Peyer's patch (tissue), 4 donors: Measurements from ENCODE around the gene OPRD1.

Source experiments
- CTCF ChIP-seq, 6 experiments: fragments of 450-650 bp in 4 of 6; fragments of 200-600 bp in 2 of 6; sonication (generic) in 1 of 6; IDR thresholded peaks; one replicate each; pipeline ENCODE4 v1.5.1; 2017 to 2019; ENCODE audit warnings: antibody characterized with exemption in 6 of 6, mild to moderate bottlenecking in 3 of 6, moderate library complexity in 1 of 6
- POLR2A ChIP-seq, 2 donors: fragments of 450-650 bp; IDR thresholded peaks; one replicate each; pipeline ENCODE4 v1.5.1; 2017; ENCODE audit warnings: antibody characterized with exemption in 2 of 2, mild to moderate bottlenecking in 2 of 2, moderate library complexity in 2 of 2

DNA sequence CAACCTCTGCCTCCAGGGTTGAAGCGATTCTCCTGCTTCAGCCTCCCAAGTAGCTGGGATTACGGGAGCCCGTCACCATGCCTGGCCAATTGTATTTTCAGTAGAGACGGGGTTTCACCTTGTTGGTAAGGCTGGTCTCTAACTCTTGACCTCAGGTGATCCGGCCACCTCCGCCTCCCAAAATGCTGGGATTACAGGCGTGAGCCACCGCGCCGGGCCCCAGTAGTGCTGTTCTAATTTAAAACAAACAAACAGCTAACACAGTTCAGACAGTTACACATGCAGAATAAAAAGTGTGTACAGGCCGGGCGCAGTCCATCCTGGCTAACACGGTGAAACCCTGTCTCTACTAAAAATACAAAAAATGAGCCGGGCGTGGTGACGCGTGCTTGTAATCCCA, 35.6 kb upstream of the OPRD1 start:
- TF ChIP-seq CTCF (IDR thresholded peaks at IDR 0.05) (no peak), POLR2A (IDR thresholded peaks at IDR 0.05) (no peak)
